Measurements from ENCODE around the gene TRMT10C.

- TF ChIP-seq EZH2 (IDR thresholded peaks at IDR 0.05; ENCODE audit: borderline replicate concordance) (no peak), CTCF (IDR thresholded peaks at IDR 0.05; ENCODE audit: poor library complexity) (no peak)
These were observed 49.3 kb upstream of the TRMT10C start for GRCh38 chr3:101512396-101512645.

Data from hepatocyte (in vitro differentiated cells).